ENCODE data around the gene ZNF513. TPM values are rescaled to one million over a fixed set of nuclear protein-coding genes. Genes with fewer than 3 reads are reported as not detected.

Gene ZNF513
- total RNA-seq, 4 donors from 2014 or later: 6.4 to 15.6 (median 12.8) TPM

- Histone ChIP-seq H3K9me3 (no peaks in the 10 kb centered on the region), H3K4me3 (no peak overlapping the region), H3K27ac (no peak overlapping the region), H3K36me3 (peaks cover 0 to 15% (median 0%) of the 10 kb centered on the region in 3 donors), H3K27me3 (no peaks in the 10 kb centered on the region), H3K4me1 (no peaks in the 10 kb centered on the region)
- DNase-seq: no peak
- TF ChIP-seq CTCF (IDR thresholded peaks at IDR 0.05) (no peak), POLR2A (IDR thresholded peaks at IDR 0.05) (no peak)
- 90 to 96% methylated on average over 5 of the region's 5 CpGs for whole genome bisulfite sequencing, 2 donors
- intact Hi-C loops (cut with DNase I): no loop called here
These were observed 18.4 kb upstream of the ZNF513 start for GRCh38 chr2:27398962-27399361.

- no peak for DNase-seq
- WGBS, 2 donors: 98% methylated on average over 19 to 30 of the region's 33 CpGs
These were observed 12.7 kb upstream of the ZNF513 start for GRCh38 chr2:27393225-27393624.

GRCh38 chr2:27390822-27391679 is 10.5 kb upstream of the ZNF513 start:
- H3K36me3 ChIP-seq: peaks cover 0 to 25% (median 9%) of the 10 kb centered on the region in 3 donors
- H3K27ac ChIP-seq: no peak overlapping the region
- no peak for DNase-seq
- H3K4me3 ChIP-seq: no peak overlapping the region
- no peak for TF ChIP-seq CTCF (IDR thresholded peaks at IDR 0.05)
- TF ChIP-seq POLR2A (IDR thresholded peaks at IDR 0.05): no peak
- H3K9me3 ChIP-seq: no peaks in the 10 kb centered on the region
- WGBS, 2 donors: 86 to 92% methylated on average over 9 of the region's 9 CpGs
- H3K27me3 ChIP-seq: no peaks in the 10 kb centered on the region
- intact Hi-C loops (cut with DNase I): no loop called here
- H3K4me1 ChIP-seq: no peaks in the 10 kb centered on the region

More at GRCh38 chr2:27393225-27393624, 12.7 kb upstream of the ZNF513 start:
- H3K4me3 ChIP-seq: no peak overlapping the region
- H3K4me1 ChIP-seq: no peaks in the 10 kb centered on the region
- no peaks in the 10 kb centered on the region for H3K9me3 ChIP-seq
- intact Hi-C loops (cut with DNase I): no loop called here
- no peak for TF ChIP-seq POLR2A (IDR thresholded peaks at IDR 0.05)
- no peak for TF ChIP-seq CTCF (IDR thresholded peaks at IDR 0.05)
- H3K27ac ChIP-seq: no peak overlapping the region
- H3K27me3 ChIP-seq: no peaks in the 10 kb centered on the region
- peaks cover 0 to 13% (median 4%) of the 10 kb centered on the region in 3 donors for H3K36me3 ChIP-seq

- peak overlapping the region; percentile 86 to 98 (median 94) for H3K27ac ChIP-seq
- peaks cover 15 to 44% (median 19%) of the 10 kb centered on the region in 3 donors for H3K4me1 ChIP-seq
- 91 to 95% methylated on average over 9 to 10 of the region's 10 CpGs for WGBS, 2 donors
- H3K27me3 ChIP-seq: no peaks in the 10 kb centered on the region
- TF ChIP-seq CTCF (IDR thresholded peaks at IDR 0.05) (no peak), POLR2A (IDR thresholded peaks at IDR 0.05) (no peak)
- intact Hi-C loops (cut with DNase I): no loop called here
- H3K36me3 ChIP-seq: peaks cover 34 to 76% (median 38%) of the 10 kb centered on the region in 3 donors
- H3K9me3 ChIP-seq: no peaks in the 10 kb centered on the region
- DNase-seq: no peak
- H3K4me3 ChIP-seq: peak overlapping the region in 1 of 4 donors; percentile 89
These were observed 1.1 kb upstream of the ZNF513 start for GRCh38 chr2:27381577-27382181.

Measured in esophagus squamous epithelium (tissue), 5 donors.